LNCaP clone FGC (cell line): ENCODE results near the gene HIPK1.

Source experiments
- DNase-seq: peaks from one replicate; pipeline ENCODE4 v3.0.0-alpha.2; 2011; ENCODE audit warnings: low read depth
- H3K4me3 ChIP-seq: 2 replicates; pipeline ENCODE4 v1.5.1; 2011; ENCODE audit warnings: mild to moderate bottlenecking, low read depth, low read length, control low read depth
- TF ChIP-seq, protein P1 (sequence below): IDR thresholded peaks from 2 replicates; pipeline ENCODE4 v1.5.1; 2012; ENCODE audit warnings: mild to moderate bottlenecking; ENCODE audit not compliant: control insufficient read depth, insufficient read depth; ENCODE audit errors: extremely low read depth

Gene HIPK1

DNA sequence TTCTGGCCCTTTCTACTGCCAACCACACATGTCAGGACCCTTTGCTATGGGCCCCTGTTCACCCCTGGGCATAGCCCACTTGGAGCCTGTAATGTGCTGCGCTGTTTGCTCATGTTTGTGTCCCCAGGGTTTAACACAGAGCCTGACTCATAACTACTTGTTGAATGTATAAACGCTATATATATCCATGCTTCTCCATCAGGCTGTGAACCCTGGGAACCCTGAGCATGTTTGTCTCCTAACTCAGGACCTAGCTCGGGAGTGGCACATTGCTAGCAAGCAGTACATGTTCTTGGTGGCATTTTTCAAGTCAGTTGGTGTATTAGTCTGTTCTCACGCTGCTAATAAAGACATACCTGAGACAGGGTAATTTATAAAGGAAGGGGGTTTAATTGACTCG, 58.1 kb downstream of the HIPK1 start:
- no peak for DNase-seq
- H3K4me3 ChIP-seq = no peak overlapping the region
- TF ChIP-seq, protein P1, sequence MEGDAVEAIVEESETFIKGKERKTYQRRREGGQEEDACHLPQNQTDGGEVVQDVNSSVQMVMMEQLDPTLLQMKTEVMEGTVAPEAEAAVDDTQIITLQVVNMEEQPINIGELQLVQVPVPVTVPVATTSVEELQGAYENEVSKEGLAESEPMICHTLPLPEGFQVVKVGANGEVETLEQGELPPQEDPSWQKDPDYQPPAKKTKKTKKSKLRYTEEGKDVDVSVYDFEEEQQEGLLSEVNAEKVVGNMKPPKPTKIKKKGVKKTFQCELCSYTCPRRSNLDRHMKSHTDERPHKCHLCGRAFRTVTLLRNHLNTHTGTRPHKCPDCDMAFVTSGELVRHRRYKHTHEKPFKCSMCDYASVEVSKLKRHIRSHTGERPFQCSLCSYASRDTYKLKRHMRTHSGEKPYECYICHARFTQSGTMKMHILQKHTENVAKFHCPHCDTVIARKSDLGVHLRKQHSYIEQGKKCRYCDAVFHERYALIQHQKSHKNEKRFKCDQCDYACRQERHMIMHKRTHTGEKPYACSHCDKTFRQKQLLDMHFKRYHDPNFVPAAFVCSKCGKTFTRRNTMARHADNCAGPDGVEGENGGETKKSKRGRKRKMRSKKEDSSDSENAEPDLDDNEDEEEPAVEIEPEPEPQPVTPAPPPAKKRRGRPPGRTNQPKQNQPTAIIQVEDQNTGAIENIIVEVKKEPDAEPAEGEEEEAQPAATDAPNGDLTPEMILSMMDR = no peak

DNA sequence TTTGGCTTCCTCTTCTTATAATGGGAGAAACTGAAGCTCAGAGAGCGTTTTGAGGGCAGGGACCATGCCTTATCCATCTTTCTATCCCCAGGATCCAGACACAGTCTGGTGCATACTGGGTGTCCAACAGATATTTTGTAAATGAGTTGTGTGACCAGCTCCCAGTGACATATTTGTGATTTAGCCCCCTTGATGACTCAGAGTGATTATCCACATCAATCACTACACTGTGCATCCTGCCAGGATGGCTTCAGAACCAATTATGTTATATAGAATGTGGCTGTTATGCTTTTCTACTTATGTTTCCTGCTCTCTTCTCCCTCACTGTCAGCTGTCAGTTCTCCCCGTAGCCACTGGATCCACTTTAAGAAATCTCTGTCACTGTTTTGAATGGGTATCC, 61.4 kb downstream of the HIPK1 start:
- DNase-seq = no peak
- TF ChIP-seq, protein P1 = no peak
- H3K4me3 ChIP-seq = no peak overlapping the region

DNA sequence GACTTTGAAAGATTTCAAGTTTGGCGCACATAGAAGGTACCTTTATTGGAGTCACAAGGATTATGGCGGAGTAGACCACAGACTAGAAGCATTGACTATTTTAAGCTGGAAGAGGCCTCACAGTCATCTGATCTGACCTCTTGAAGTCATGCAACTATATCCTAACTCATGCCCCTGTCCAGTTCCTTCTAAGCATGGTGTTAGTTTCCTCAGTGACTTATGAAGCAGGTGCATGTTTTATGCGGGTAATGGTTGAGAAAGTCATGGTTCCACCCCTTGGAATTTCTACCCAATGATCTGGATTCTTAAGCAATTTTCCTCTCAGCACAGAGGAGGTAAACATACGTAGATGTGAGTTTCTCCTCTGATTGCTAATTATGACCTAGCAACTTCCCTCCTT, 61.8 kb downstream of the HIPK1 start:
- no peak overlapping the region for H3K4me3 ChIP-seq
- TF ChIP-seq, protein P1 = no peak
- DNase-seq = no peak

DNA sequence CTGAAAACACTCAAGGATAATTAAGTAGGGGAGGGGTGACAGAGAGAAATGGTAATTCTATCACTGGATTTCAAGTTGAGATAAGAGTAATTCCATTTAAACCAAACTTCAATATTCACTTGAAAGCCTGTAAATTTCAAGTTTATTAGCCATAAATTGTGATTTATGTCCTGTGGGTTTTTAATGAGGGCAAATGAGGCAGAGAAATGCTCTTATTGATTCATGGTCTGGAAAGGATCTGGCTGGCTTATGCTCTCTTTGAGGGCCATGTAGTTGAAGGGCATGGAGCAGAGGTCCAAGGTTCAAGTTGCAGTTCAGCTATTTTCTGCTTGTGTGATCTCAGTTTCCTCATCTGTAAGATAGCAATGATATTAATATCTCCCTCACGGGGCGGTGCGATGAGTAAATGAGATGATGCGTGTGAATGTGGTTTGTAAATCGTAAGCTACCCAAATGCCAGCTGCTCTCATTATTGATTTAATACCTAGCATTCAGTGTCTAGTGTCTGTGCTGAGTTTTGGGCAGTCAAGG, 62.4 kb downstream of the HIPK1 start:
- TF ChIP-seq, protein P1 = no peak
- DNase-seq = no peak
- no peak overlapping the region for H3K4me3 ChIP-seq

DNA sequence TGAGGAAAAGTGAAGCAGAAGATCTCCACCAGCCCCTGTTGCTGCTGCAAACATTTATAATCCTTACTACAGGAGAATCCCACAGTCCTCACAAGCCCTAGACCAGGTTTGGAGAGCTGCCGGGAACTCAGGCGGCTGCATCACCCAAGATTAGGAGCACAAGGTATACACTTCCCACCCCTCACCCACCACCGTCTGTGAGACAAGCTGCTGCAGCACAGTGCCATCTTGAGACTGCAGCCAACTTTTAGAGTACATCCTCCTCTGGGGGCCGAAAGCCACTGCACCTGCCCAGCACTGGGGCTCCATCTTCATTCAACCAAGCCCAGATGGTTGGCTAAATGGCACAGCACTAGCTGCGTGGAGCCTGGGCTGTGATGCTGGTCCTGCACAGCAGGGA, 63.9 kb downstream of the HIPK1 start:
- H3K4me3 ChIP-seq = no peak overlapping the region
- no peak for DNase-seq
- TF ChIP-seq, protein P1 = no peak

DNA sequence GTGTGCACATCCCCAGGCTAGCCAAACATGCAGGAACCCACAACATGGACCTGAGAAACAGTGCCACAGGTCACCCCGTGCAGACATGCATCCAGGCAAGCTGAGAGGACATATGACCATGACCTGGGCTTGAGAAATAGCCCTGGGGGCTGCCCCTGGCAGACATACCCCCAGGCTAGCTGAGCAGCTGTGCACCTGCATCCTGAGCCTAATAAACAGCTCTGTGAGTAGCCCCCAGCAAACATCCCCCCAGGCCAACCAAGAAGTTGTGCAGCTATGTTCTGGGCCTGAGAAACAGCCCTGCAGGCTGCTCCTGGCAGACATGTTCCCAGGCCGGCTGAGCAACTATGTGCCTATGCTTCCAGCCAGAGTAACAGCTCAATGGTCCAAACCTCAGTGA, 64.6 kb downstream of the HIPK1 start:
- no peak for DNase-seq
- TF ChIP-seq, protein P1 = no peak
- no peak overlapping the region for H3K4me3 ChIP-seq

DNA sequence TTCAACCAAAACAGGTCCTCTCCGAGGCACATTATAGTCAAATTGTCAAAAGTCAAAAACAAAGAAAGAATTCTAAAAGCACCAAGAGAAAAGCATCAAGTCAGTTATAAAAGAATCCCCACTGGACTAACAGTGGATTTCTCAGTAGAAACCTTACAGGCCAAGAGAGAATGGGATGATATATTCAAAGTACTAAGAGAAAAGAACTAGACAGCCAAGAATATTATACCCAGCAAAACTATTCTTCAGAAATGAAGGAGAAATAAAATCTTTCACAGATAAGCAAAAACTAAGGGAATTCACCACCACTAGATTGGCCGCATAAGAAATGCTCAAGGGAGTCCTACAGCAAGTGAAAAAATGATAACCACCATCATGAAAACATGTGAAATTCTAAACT, 66.3 kb downstream of the HIPK1 start:
- DNase-seq = no peak
- H3K4me3 ChIP-seq = no peak overlapping the region
- TF ChIP-seq, protein P1 = no peak
